Hepatic stellate cell (primary cell): ENCODE measurements around the gene CXXC5.
"Not testable (repeated sequence)": the region's sequence is repeated elsewhere in the genome, so short reads cannot be mapped to it uniquely, and the experiment has no call there.

ENCODE experiments used
- DNase-seq: peaks from one replicate; pipeline ENCODE4 v3.0.0; 2011; ENCODE audit warnings: low spot score

CXXC5 gene

GRCh38 chr5:139710319-139711066 lies 62.3 kb downstream of the CXXC5 start:
- DNase-seq: peak; percentile 87

- peak; percentile 68 for DNase-seq
Measured at GRCh38 chr5:139711067-139711905, 63.1 kb downstream of the CXXC5 start.

GRCh38 chr5:139711906-139712224 lies 63.7 kb downstream of the CXXC5 start:
- no peak for DNase-seq

GRCh38 chr5:139712412-139712811 lies 64.3 kb downstream of the CXXC5 start:
- no peak for DNase-seq

- not testable (repeated sequence) for DNase-seq
Measured at GRCh38 chr5:139713898-139714297, 65.7 kb downstream of the CXXC5 start.

GRCh38 chr5:139717221-139717620 lies 69.1 kb downstream of the CXXC5 start:
- DNase-seq: no peak

- DNase-seq: not testable (repeated sequence)
Measured at GRCh38 chr5:139718403-139718802, 70.3 kb downstream of the CXXC5 start.

- DNase-seq: not testable (repeated sequence)
Measured at GRCh38 chr5:139719970-139720369, 71.8 kb downstream of the CXXC5 start.

GRCh38 chr5:139723986-139724587 lies 75.9 kb downstream of the CXXC5 start:
- DNase-seq: no peak

GRCh38 chr5:139725073-139725830 lies 77.1 kb downstream of the CXXC5 start:
- peak; percentile 96 for DNase-seq

GRCh38 chr5:139726248-139726647 lies 78.1 kb downstream of the CXXC5 start:
- no peak for DNase-seq

GRCh38 chr5:139727615-139728014 lies 79.5 kb downstream of the CXXC5 start:
- not testable (repeated sequence) for DNase-seq

GRCh38 chr5:139731281-139731680 lies 83.1 kb downstream of the CXXC5 start:
- DNase-seq: no peak

GRCh38 chr5:139732019-139732418 lies 83.9 kb downstream of the CXXC5 start:
- DNase-seq: no peak

GRCh38 chr5:139733010-139733688 lies 85.0 kb downstream of the CXXC5 start:
- DNase-seq: no peak
